ENCODE results near the gene SEBOX. TPM values are rescaled to one million over a fixed set of nuclear protein-coding genes. Genes with fewer than 3 reads are reported as not detected.

The SEBOX gene
- total and polyA plus RNA-seq, 7 donors, result not detected

GRCh38 chr17:28350271-28350670, 14.7 kb downstream of the SEBOX start:
- intact Hi-C loops (cut with DNase I), result loop anchor here (10.0 kb wide), 1 partner anchor 455 kb away; the partner anchor contains the start of gene LYRM9
- H3K27me3 ChIP-seq, result no peaks in the 10 kb centered on the region
- no peak for DNase-seq
- no peak for TF ChIP-seq POLR2AphosphoS5 (IDR thresholded peaks at IDR 0.05)
- no peak for TF ChIP-seq POLR2A (IDR thresholded peaks at IDR 0.05)
- no peak for TF ChIP-seq CTCF (IDR thresholded peaks at IDR 0.05)
- TF ChIP-seq EP300 (IDR thresholded peaks at IDR 0.05), result no peak
- peaks cover 0 to 11% (median 3%) of the 10 kb centered on the region in 4 donors for H3K4me1 ChIP-seq
- H3K36me3 ChIP-seq, result peaks cover 47 to 93% (median 65%) of the 10 kb centered on the region in 4 donors
- no peak overlapping the region for H3K27ac ChIP-seq
- H3K4me3 ChIP-seq, result no peak overlapping the region
- no peaks in the 10 kb centered on the region for H3K9me3 ChIP-seq
- WGBS, 2 donors, result 95% methylated on average over 7 of the region's 7 CpGs

GRCh38 chr17:28348979-28349378, 16.0 kb downstream of the SEBOX start:
- no peaks in the 10 kb centered on the region for H3K9me3 ChIP-seq
- no peak overlapping the region for H3K27ac ChIP-seq
- H3K4me3 ChIP-seq, result no peak overlapping the region
- WGBS, 2 donors, result 80 to 95% methylated on average over 3 of the region's 3 CpGs
- H3K4me1 ChIP-seq, result peaks cover 0 to 11% (median 0%) of the 10 kb centered on the region in 4 donors
- no peaks in the 10 kb centered on the region for H3K27me3 ChIP-seq
- H3K36me3 ChIP-seq, result peaks cover 53 to 97% (median 66%) of the 10 kb centered on the region in 4 donors
- DNase-seq, result no peak
- intact Hi-C loops (cut with DNase I), result no loop called here
- TF ChIP-seq POLR2AphosphoS5 (IDR thresholded peaks at IDR 0.05), result no peak
- no peak for TF ChIP-seq POLR2A (IDR thresholded peaks at IDR 0.05)
- TF ChIP-seq EP300 (IDR thresholded peaks at IDR 0.05), result no peak
- TF ChIP-seq CTCF (IDR thresholded peaks at IDR 0.05), result no peak

- Histone ChIP-seq H3K27me3 (no peaks in the 10 kb centered on the region), H3K27ac (peak overlapping the region in 2 of 4 donors; percentile 24 to 40), H3K4me1 (peaks cover 0 to 11% (median 0%) of the 10 kb centered on the region in 4 donors), H3K9me3 (no peaks in the 10 kb centered on the region), H3K4me3 (no peak overlapping the region), H3K36me3 (peaks cover 42 to 97% (median 63%) of the 10 kb centered on the region in 4 donors)
- DNase-seq, result no peak
- TF ChIP-seq EP300 (IDR thresholded peaks at IDR 0.05), result no peak
- WGBS, 2 donors, result 92% methylated on average over 8 of the region's 8 CpGs
- intact Hi-C loops (cut with DNase I), result no loop called here
Observed at GRCh38 chr17:28347261-28347891, 17.6 kb downstream of the SEBOX start.

GRCh38 chr17:28346746-28347246, 18.2 kb downstream of the SEBOX start:
- Histone ChIP-seq H3K36me3 (peaks cover 45 to 99% (median 66%) of the 10 kb centered on the region in 4 donors), H3K27ac (peak overlapping the region in 2 of 4 donors; percentile 24 to 40)
- 73 to 77% methylated on average over 7 of the region's 7 CpGs for WGBS, 2 donors

More at GRCh38 chr17:28346746-28347246, 18.2 kb downstream of the SEBOX start:
- H3K9me3 ChIP-seq, result no peaks in the 10 kb centered on the region
- TF ChIP-seq POLR2A (IDR thresholded peaks at IDR 0.05) (no peak), POLR2AphosphoS5 (IDR thresholded peaks at IDR 0.05) (no peak), CTCF (IDR thresholded peaks at IDR 0.05) (no peak), EP300 (IDR thresholded peaks at IDR 0.05) (no peak)
- H3K4me3 ChIP-seq, result no peak overlapping the region
- H3K4me1 ChIP-seq, result peaks cover 0 to 11% (median 0%) of the 10 kb centered on the region in 4 donors
- no peaks in the 10 kb centered on the region for H3K27me3 ChIP-seq
- no peak for DNase-seq
- intact Hi-C loops (cut with DNase I), result no loop called here
